OCI-LY7 (cell line): ENCODE measurements around the gene ACP3. TPM values are rescaled to one million over a fixed set of nuclear protein-coding genes. Genes with fewer than 3 reads are reported as not detected.

Experiments used
- BruUV-seq: library from RNA; stranded (reverse); fragments of 400-500 nt; replicated peaks from 2 replicates; lab custom pipeline; 2021; lab: Mats Ljungman, UMichigan
- CTCF ChIA-PET: fragments of 300-600 bp; sonication (Branson Sonifier 250); formaldehyde crosslinking; loops from one replicate; lab custom pipeline; 2022; ENCODE audit warnings: antibody characterized with exemption; ENCODE audit not compliant: unreplicated experiment; lab: Charles Lee
- POLR2A ChIA-PET: fragments of 300-600 bp; sonication (Branson Sonifier 250); formaldehyde crosslinking; loops from one replicate; lab custom pipeline; 2022; ENCODE audit warnings: antibody characterized with exemption; lab: Charles Lee
- DNase-seq: peaks from one replicate; pipeline ENCODE4 v3.0.0-alpha.2; 2015; ENCODE audit warnings: low spot score
- H2AFZ ChIP-seq: fragments of 200-600 bp; sonication (generic), shearing (Covaris generic); 2 replicates; pipeline ENCODE4 v1.6.1; 2014; ENCODE audit warnings: mild to moderate bottlenecking, antibody characterized with exemption, low read length, moderate library complexity
- H3K27ac ChIP-seq: fragments of 200-600 bp; sonication (generic); 2 replicates; pipeline ENCODE4 v1.5.1; 2014; ENCODE audit warnings: mixed run types, low read depth, mild to moderate bottlenecking, moderate library complexity, low read length, inconsistent platforms; ENCODE audit not compliant: poor library complexity, severe bottlenecking
- H3K36me3 ChIP-seq: fragments of 200-600 bp; sonication (generic); 2 replicates; pipeline ENCODE4 v1.6.1; 2014; ENCODE audit warnings: mild to moderate bottlenecking, antibody characterized with exemption, low read length, moderate library complexity, mixed read lengths; ENCODE audit not compliant: insufficient read depth
- H3K4me1 ChIP-seq: fragments of 200-600 bp; sonication (generic); 2 replicates; pipeline ENCODE4 v1.5.1; 2014; ENCODE audit warnings: mild to moderate bottlenecking, low read length; ENCODE audit not compliant: insufficient read depth, poor library complexity, severe bottlenecking
- H3K4me2 ChIP-seq: fragments of 200-600 bp; sonication (generic); 2 replicates; pipeline ENCODE4 v1.6.1; 2014; ENCODE audit warnings: mild to moderate bottlenecking, low read length
- H3K4me3 ChIP-seq: fragments of 200-600 bp; sonication (generic); 2 replicates; pipeline ENCODE4 v1.5.1; 2014; ENCODE audit warnings: mild to moderate bottlenecking, low read depth, low read length; ENCODE audit not compliant: poor library complexity, severe bottlenecking
- H3K79me2 ChIP-seq: fragments of 200-600 bp; sonication (generic); 2 replicates; pipeline ENCODE4 v1.6.1; 2016; ENCODE audit warnings: low read depth, mild to moderate bottlenecking, low read length, moderate library complexity, mixed read lengths; ENCODE audit not compliant: insufficient read depth
- H3K9me2 ChIP-seq: fragments of 200-600 bp; sonication (generic); 2 replicates; pipeline ENCODE4 v1.6.1; 2016; ENCODE audit warnings: mild to moderate bottlenecking, low read length, mixed read lengths; ENCODE audit not compliant: insufficient read depth
- H3K9me3 ChIP-seq: fragments of 200-600 bp; sonication (generic); 2 replicates; pipeline ENCODE4 v1.6.1; 2014; ENCODE audit warnings: mild to moderate bottlenecking, mixed run types, low read length, mixed read lengths
- H4K20me1 ChIP-seq: fragments of 200-600 bp; sonication (generic); 2 replicates; pipeline ENCODE4 v1.6.1; 2014; ENCODE audit warnings: mild to moderate bottlenecking, antibody characterized with exemption, low read length, moderate library complexity, mixed read lengths; ENCODE audit not compliant: insufficient read depth
- CTCF ChIP-seq: fragments of 200-600 bp; sonication (generic); conservative IDR thresholded peaks from 2 replicates; pipeline ENCODE4 v1.5.1; 2014; ENCODE audit warnings: mild to moderate bottlenecking, antibody characterized with exemption, low read length, moderate library complexity, mixed read lengths
- EZH2phosphoT487 ChIP-seq: fragments of 200-600 bp; sonication (generic); IDR thresholded peaks from 2 replicates; pipeline ENCODE4 v1.6.1; 2018; ENCODE audit warnings: low read depth, borderline replicate concordance, mild to moderate bottlenecking, mixed run types, antibody characterized with exemption, low read length, moderate library complexity, mixed read lengths
- intact Hi-C: fragments of 100-400 bp; cut with micrococcal nuclease; formaldehyde crosslinking; loops from one replicate; pipeline ENCODE4 v1.10.0; 2022; ENCODE audit not compliant: unreplicated experiment
- total RNA-seq, 2 experiments: library from RNA; depleted of rRNA in 1 of 2; stranded (reverse); fragments of >200 nt in 1 of 2; shearing (Covaris generic) in 1 of 2; gene quantifications; 2 replicates each; pipeline ENCODE4 v1.2.3, GENCODE V29; 2014 to 2022

ACP3 gene
- total RNA-seq, 2 experiments from 2014 or later = 4.1 to 13.7 TPM

GRCh38 chr3:132347811-132348210, 30.6 kb downstream of the ACP3 start:
- Histone ChIP-seq H3K79me2 (no peaks in the 10 kb centered on the region), H3K4me1 (no peaks in the 10 kb centered on the region), H3K36me3 (no peaks in the 10 kb centered on the region), H2AFZ (no peak overlapping the region), H3K4me3 (no peak overlapping the region), H4K20me1 (no peaks in the 10 kb centered on the region), H3K27ac (no peak overlapping the region), H3K4me2 (no peak overlapping the region), H3K9me2 (no peaks in the 10 kb centered on the region), H3K9me3 (no peaks in the 10 kb centered on the region)
- TF ChIP-seq CTCF (no peak), EZH2phosphoT487 (no peak)
- BruUV-seq = no TSS peak
- CTCF ChIA-PET = no interaction called here
- no peak for DNase-seq
- intact Hi-C loops = no loop called here
- POLR2A ChIA-PET = interaction anchor here (0.6 kb wide), 2 partner anchors 79 to 240 kb away, joined by 3 read pairs; no protein-coding TSS in a partner anchor

- intact Hi-C loops = no loop called here
Measured at GRCh38 chr3:132348531-132348930, 31.3 kb downstream of the ACP3 start.

More at GRCh38 chr3:132348531-132348930, 31.3 kb downstream of the ACP3 start:
- Histone ChIP-seq H3K4me3 (no peak overlapping the region), H3K9me3 (no peaks in the 10 kb centered on the region), H3K27ac (no peak overlapping the region), H4K20me1 (no peaks in the 10 kb centered on the region), H3K9me2 (no peaks in the 10 kb centered on the region), H3K79me2 (no peaks in the 10 kb centered on the region), H2AFZ (no peak overlapping the region), H3K4me2 (no peak overlapping the region), H3K4me1 (no peaks in the 10 kb centered on the region), H3K36me3 (no peaks in the 10 kb centered on the region)
- no TSS peak for BruUV-seq
- CTCF ChIA-PET = interaction anchor here (1.0 kb wide), 1 partner anchor 291 kb away, joined by 3 read pairs; no protein-coding TSS in a partner anchor
- TF ChIP-seq CTCF (no peak), EZH2phosphoT487 (no peak)
- DNase-seq = no peak
- POLR2A ChIA-PET = interaction anchor here (0.5 to 0.7 kb wide), 3 partner anchors 48 to 79 kb away, joined by 3 read pairs; no protein-coding TSS in a partner anchor
